ENCODE data around the gene UBL3.

UBL3 gene

GRCh38 chr13:29856426-29856825 lies 6.0 kb upstream of the UBL3 start:
- DNase-seq, result no peak

- no peak for DNase-seq
Measured at GRCh38 chr13:29855784-29856183, 5.4 kb upstream of the UBL3 start.

- DNase-seq, result no peak
Measured at GRCh38 chr13:29855009-29855408, 4.6 kb upstream of the UBL3 start.

GRCh38 chr13:29853131-29853530 lies 2.7 kb upstream of the UBL3 start:
- no peak for DNase-seq

- no peak for DNase-seq
Measured at GRCh38 chr13:29852472-29853054, 2.1 kb upstream of the UBL3 start.

- no peak for DNase-seq
Measured at GRCh38 chr13:29849731-29850212, 645 bp downstream of the UBL3 start.

GRCh38 chr13:29849071-29849631 lies 1.3 kb downstream of the UBL3 start:
- no peak for DNase-seq

- DNase-seq, result no peak
Measured at GRCh38 chr13:29847501-29847983, 2.9 kb downstream of the UBL3 start.

GRCh38 chr13:29846475-29847256 lies 3.8 kb downstream of the UBL3 start:
- no peak for DNase-seq

- DNase-seq, result no peak
Measured at GRCh38 chr13:29845440-29846056, 4.9 kb downstream of the UBL3 start.

- DNase-seq, result no peak
Measured at GRCh38 chr13:29844441-29844840, 6.0 kb downstream of the UBL3 start.

GRCh38 chr13:29840585-29840984 lies 9.8 kb downstream of the UBL3 start:
- DNase-seq, result no peak

- no peak for DNase-seq
Measured at GRCh38 chr13:29835280-29836061, 14.9 kb downstream of the UBL3 start.

GRCh38 chr13:29832761-29833298 lies 17.6 kb downstream of the UBL3 start:
- no peak for DNase-seq

- DNase-seq, result no peak
Measured at GRCh38 chr13:29830000-29830399, 20.4 kb downstream of the UBL3 start.

- no peak for DNase-seq
Measured at GRCh38 chr13:29819143-29819542, 31.3 kb downstream of the UBL3 start.

- no peak for DNase-seq
Measured at GRCh38 chr13:29817604-29818378, 32.6 kb downstream of the UBL3 start.

- no peak for DNase-seq
Measured at GRCh38 chr13:29816715-29817114, 33.7 kb downstream of the UBL3 start.

GRCh38 chr13:29815336-29815735 lies 35.1 kb downstream of the UBL3 start:
- no peak for DNase-seq

GRCh38 chr13:29810898-29811297 lies 39.5 kb downstream of the UBL3 start:
- no peak for DNase-seq

GRCh38 chr13:29810145-29810742 lies 40.2 kb downstream of the UBL3 start:
- no peak for DNase-seq

Measured in T1000 (cell line).